Ishikawa (cell line): ENCODE data around the gene CMA1.

Source experiments
- CEBPB ChIP-seq: IDR thresholded peaks from 2 replicates; pipeline ENCODE4 v1.6.1; 2012
- CREB1 ChIP-seq: IDR thresholded peaks from 2 replicates; pipeline ENCODE4 v1.6.1; 2012; ENCODE audit warnings: low read depth
- EGR1 ChIP-seq: IDR thresholded peaks from 2 replicates; pipeline ENCODE4 v1.6.1; 2012
- EP300 ChIP-seq: IDR thresholded peaks from 2 replicates; pipeline ENCODE4 v1.6.1; 2012; ENCODE audit warnings: borderline replicate concordance
- FOXM1 ChIP-seq: IDR thresholded peaks from 2 replicates; pipeline ENCODE4 v1.6.1; 2012; ENCODE audit warnings: low read depth, borderline replicate concordance
- NFIC ChIP-seq: IDR thresholded peaks from 2 replicates; pipeline ENCODE4 v1.6.1; 2012
- RAD21 ChIP-seq: IDR thresholded peaks from 2 replicates; pipeline ENCODE4 v1.6.1; 2012; ENCODE audit warnings: low read depth
- TAF1 ChIP-seq: IDR thresholded peaks from 2 replicates; pipeline ENCODE4 v1.6.1; 2012; ENCODE audit warnings: low read depth, mild to moderate bottlenecking
- TCF12 ChIP-seq: IDR thresholded peaks from 2 replicates; pipeline ENCODE4 v1.6.1; 2012; ENCODE audit warnings: low read depth
- TEAD4 ChIP-seq: IDR thresholded peaks from 2 replicates; pipeline ENCODE4 v1.6.1; 2012
- YY1 ChIP-seq: IDR thresholded peaks from 2 replicates; pipeline ENCODE4 v1.6.1; 2012; ENCODE audit warnings: low read depth
- ZBTB7A ChIP-seq: IDR thresholded peaks from 2 replicates; pipeline ENCODE4 v1.6.1; 2012; ENCODE audit warnings: low read depth
- TF ChIP-seq, protein P1 (sequence below): IDR thresholded peaks from 2 replicates; pipeline ENCODE4 v1.6.1; 2012; ENCODE audit warnings: low read depth, mild to moderate bottlenecking
- TF ChIP-seq, protein P2 (sequence below): IDR thresholded peaks from 2 replicates; pipeline ENCODE4 v1.6.1; 2012
- TF ChIP-seq, protein P3 (sequence below): IDR thresholded peaks from 2 replicates; pipeline ENCODE4 v1.6.1; 2012

CMA1 gene

DNA sequence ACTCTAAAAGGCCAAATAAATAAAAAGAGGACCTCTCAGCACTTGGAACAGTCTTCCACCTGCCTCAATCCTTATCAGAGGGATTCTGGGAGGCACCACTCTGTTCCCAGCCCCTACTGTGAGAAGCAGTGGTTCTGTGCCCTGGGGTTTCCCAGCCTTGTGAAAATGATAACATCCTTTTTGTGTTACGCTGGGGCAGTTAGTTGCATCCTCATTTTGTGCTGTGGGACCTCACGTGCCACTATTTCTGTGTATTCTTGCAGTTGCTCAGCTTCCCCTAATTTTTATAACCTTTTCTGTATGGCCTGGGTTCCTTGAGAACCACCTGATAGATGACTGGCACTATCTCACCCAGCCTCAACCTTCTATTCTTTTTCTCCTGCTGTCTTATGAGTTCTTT lies 10.8 kb upstream of the CMA1 start:
- TF ChIP-seq CEBPB, result no peak
- TF ChIP-seq NFIC, result no peak
- TF ChIP-seq ZBTB7A, result no peak
- TF ChIP-seq, protein P1, sequence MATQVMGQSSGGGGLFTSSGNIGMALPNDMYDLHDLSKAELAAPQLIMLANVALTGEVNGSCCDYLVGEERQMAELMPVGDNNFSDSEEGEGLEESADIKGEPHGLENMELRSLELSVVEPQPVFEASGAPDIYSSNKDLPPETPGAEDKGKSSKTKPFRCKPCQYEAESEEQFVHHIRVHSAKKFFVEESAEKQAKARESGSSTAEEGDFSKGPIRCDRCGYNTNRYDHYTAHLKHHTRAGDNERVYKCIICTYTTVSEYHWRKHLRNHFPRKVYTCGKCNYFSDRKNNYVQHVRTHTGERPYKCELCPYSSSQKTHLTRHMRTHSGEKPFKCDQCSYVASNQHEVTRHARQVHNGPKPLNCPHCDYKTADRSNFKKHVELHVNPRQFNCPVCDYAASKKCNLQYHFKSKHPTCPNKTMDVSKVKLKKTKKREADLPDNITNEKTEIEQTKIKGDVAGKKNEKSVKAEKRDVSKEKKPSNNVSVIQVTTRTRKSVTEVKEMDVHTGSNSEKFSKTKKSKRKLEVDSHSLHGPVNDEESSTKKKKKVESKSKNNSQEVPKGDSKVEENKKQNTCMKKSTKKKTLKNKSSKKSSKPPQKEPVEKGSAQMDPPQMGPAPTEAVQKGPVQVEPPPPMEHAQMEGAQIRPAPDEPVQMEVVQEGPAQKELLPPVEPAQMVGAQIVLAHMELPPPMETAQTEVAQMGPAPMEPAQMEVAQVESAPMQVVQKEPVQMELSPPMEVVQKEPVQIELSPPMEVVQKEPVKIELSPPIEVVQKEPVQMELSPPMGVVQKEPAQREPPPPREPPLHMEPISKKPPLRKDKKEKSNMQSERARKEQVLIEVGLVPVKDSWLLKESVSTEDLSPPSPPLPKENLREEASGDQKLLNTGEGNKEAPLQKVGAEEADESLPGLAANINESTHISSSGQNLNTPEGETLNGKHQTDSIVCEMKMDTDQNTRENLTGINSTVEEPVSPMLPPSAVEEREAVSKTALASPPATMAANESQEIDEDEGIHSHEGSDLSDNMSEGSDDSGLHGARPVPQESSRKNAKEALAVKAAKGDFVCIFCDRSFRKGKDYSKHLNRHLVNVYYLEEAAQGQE, result no peak
- TF ChIP-seq EGR1, result no peak
- TF ChIP-seq RAD21, result no peak
- TF ChIP-seq, protein P2, sequence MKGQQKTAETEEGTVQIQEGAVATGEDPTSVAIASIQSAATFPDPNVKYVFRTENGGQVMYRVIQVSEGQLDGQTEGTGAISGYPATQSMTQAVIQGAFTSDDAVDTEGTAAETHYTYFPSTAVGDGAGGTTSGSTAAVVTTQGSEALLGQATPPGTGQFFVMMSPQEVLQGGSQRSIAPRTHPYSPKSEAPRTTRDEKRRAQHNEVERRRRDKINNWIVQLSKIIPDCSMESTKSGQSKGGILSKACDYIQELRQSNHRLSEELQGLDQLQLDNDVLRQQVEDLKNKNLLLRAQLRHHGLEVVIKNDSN, result no peak
- TF ChIP-seq TAF1, result no peak
- TF ChIP-seq, protein P3, sequence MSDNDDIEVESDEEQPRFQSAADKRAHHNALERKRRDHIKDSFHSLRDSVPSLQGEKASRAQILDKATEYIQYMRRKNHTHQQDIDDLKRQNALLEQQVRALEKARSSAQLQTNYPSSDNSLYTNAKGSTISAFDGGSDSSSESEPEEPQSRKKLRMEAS, result no peak
- no peak for TF ChIP-seq TEAD4

DNA sequence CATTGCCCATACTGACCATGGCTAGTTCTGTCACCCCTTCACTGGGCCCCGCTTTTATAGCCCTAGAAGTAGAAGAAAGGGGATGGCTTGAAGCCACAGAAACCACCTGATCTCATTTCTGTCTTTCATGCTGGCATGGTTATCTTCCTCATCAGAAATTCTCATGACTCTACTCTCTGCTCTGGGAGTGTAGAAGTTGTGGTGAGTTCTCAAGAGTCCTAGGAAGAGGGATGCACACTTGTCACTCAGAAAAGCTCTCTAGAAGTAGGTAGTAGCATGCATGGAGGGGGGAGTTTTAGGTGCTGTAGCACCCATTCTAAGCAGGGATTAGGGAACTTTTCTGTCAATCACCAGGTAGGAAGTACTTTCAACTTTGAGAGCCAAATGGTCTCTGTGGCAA lies 6.1 kb upstream of the CMA1 start:
- TF ChIP-seq, protein P1, result no peak
- TF ChIP-seq NFIC, result no peak
- TF ChIP-seq EGR1, result no peak
- no peak for TF ChIP-seq TAF1
- no peak for TF ChIP-seq FOXM1
- TF ChIP-seq CEBPB, result no peak
- TF ChIP-seq, protein P2, result no peak
- TF ChIP-seq RAD21, result no peak
- TF ChIP-seq, protein P3, result no peak
- no peak for TF ChIP-seq TCF12
- TF ChIP-seq YY1, result no peak
- no peak for TF ChIP-seq ZBTB7A

DNA sequence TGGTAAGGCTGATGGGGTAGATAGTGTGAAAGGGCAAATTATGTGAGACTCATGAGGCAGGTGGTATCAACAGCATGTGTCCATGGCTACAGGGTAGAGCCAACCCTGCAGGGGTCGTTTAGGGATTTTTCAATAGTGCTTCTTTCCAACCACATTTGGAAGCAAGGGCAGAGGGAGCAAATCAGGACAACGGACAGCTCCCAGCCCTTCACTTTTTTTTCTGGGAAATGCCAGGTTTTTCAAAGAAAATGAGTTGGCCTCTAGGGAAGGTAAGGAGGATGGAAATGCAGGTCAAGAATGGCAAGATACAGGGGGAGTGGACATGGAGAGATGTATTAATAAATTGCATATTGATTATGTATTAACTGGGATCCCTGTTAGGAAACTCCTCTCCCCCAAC lies 4.9 kb upstream of the CMA1 start:
- TF ChIP-seq NFIC, result no peak
- TF ChIP-seq, protein P3, result no peak
- TF ChIP-seq, protein P1, result peak; percentile 92
- no peak for TF ChIP-seq TEAD4

DNA sequence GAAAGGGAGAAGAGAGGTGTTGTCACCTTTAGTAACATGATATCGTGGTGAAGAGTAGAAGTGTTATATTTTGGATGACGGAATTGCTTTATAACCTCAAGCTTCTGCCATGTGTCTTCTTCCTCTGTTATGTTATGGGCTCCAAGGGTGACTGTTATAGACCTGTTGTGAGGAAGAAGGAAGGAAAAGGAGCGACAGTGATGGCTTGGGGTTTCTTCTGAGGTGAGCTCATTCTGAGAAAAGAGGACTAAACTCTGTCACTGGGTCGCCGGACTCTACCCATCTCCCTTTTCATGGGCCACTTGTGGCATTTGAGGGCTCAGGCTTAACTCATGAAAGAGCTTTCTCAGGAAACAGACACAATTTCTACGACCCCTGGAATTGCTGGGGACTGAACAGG lies 1.6 kb downstream of the CMA1 start:
- TF ChIP-seq TEAD4 (no peak), CREB1 (no peak), NFIC (no peak), YY1 (no peak), TCF12 (no peak), RAD21 (no peak), EP300 (no peak), ZBTB7A (no peak)
- TF ChIP-seq, protein P2, result no peak
- TF ChIP-seq, protein P3, result no peak
